HG03520 (cell line): ENCODE data around the gene HPSE2.
"Not testable (repeated sequence)": the region's sequence is repeated elsewhere in the genome, so short reads cannot be mapped to it uniquely, and the experiment has no call there.

Experiments used
- ATAC-seq: cut with Tn5 transposase; IDR thresholded peaks from one replicate; pipeline ENCODE4 v1.9.1; 2021; ENCODE audit warnings: mild to moderate bottlenecking, moderate library complexity; ENCODE audit not compliant: unreplicated experiment

HPSE2 gene

DNA sequence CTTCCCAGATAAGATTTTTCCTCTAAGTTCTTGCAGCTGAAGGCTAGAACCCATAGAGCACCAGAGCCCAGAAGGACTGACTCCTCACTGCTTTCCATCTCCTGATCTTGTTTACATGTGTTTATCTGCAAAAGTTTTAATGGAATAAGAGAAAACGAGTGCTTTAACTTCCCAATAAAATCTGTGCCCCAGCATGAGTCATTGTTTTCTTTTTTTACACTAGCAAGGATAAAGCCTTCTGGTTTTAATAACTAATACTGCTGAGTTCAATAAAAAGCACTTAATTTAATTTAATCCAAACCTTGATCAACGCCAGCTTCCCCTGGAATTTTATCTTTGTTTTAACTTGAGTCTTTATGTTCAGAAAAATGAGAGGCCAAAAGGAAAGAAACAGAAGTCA lies 227.6 kb downstream of the HPSE2 start:
- no peak for ATAC-seq

DNA sequence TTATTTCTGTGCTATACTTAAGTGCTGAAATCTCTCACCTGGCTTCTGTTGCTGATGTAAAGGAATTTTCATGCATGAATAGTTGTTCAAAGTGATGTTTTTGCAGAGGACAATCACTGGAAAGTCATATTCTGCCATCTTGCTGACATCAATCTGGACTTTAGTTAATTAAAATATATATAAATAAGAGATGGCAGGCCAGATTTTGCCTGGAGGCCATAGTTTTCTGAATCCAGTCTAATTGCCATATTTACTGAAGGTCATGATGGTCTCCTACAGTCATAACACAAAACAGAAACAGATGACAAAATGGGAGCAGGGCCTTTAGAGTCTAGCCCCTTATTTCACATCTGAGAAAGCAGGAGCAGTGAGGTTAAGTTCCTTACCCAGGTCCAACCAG lies 228.2 kb downstream of the HPSE2 start:
- no peak for ATAC-seq

- no peak for ATAC-seq
These were observed 230.4 kb downstream of the HPSE2 start for GRCh38 chr10:99005254-99005653.

DNA sequence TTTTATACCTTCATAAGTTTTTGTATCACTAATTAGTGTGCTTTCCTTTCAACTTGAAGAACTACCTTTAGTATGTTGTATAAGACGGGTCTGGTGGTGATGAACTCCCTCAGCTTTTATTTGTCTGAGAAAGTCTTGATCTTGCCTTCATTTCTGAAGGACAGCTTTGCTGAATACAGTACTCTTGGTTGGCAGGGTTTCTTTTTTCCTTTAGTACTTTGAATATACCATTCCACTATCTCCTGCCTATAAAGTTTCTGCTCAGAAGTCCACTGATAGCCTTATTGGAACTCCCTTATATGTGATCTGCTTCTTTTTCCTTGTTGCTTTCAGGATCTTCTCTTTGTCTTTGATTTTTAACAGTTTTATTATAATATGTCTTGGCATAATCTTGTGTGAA lies 230.9 kb downstream of the HPSE2 start:
- ATAC-seq: no peak

DNA sequence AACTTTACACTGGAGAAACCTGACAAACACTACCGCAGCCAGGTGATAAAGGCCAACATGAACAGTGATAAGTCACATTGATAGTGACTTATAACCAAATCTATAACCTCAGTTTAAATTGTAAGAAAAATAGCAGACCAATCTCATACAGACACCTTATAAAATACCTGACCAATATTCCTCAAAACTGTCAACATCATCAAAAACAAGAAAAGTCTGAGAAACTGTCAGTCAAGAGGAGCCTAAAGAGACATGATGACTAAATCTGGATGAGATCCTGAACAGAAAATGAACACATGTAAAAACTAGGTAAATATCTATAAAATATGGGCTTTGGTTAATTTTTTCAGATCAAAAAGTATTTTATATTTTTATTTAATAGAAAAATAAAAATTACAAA lies 233.3 kb downstream of the HPSE2 start:
- no peak for ATAC-seq

DNA sequence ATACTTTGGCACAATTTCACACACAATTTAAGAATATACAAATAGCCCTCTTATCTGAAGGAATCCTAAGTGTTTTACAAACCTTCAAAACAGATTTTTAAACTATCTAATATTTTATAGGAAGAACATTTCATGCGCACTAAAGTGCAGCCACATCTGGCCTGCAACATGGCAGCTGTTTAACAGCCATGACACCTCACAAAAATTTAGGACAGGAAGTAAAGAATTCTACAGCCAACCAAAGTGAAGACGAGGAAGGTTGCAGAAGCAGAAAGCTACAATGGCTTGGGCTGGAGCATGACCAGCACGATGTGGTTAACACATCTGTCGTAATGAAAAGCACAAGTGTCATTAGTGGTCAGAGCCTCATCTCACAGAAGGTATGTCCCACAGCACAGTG lies 238.1 kb downstream of the HPSE2 start:
- ATAC-seq: no peak

- ATAC-seq: no peak
These were observed 241.6 kb downstream of the HPSE2 start for GRCh38 chr10:98994030-98994429.

DNA sequence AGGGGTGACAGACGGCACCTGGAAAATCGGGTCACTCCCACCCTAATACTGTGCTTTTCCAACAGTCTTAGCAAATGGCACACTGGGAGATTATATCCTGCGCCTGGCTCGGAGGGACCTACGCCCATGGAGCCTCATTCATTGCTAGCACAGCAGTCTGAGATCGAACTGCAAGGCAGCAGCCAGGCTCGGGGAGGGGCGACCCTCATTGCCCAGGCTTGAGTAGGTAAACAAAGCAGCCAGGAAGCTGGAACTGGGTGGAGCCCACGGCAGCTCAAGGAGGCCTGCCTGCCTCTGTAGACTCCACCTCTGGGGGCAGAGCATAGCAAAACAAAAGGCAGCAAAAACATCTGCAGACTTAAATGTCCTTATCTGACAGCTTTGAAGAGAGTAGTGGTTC lies 251.9 kb downstream of the HPSE2 start:
- not testable (repeated sequence) for ATAC-seq

- ATAC-seq: no peak
These were observed 255.3 kb downstream of the HPSE2 start for GRCh38 chr10:98980353-98980752.

DNA sequence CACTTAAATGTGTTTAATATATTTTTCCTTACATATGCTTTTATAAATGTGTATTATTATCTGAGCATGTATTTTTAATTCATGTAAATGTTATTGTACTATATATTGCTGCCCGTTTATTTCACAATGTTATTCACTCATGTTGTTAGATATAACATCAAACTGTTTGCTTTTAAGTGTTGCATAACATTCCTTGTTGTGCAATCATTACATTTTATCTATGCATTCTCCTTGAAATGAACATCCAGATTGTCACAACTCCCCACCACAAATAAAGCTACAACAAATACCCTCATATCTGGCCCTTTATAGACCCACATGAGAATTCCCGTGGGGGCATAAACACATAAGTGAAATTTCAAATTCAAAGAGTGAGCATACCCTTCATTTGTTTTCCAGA lies 264.2 kb downstream of the HPSE2 start:
- no peak for ATAC-seq

GRCh38 chr10:98967601-98968000 lies 268.1 kb downstream of the HPSE2 start:
- no peak for ATAC-seq

- ATAC-seq: no peak
These were observed 272.0 kb downstream of the HPSE2 start for GRCh38 chr10:98963608-98964007.

DNA sequence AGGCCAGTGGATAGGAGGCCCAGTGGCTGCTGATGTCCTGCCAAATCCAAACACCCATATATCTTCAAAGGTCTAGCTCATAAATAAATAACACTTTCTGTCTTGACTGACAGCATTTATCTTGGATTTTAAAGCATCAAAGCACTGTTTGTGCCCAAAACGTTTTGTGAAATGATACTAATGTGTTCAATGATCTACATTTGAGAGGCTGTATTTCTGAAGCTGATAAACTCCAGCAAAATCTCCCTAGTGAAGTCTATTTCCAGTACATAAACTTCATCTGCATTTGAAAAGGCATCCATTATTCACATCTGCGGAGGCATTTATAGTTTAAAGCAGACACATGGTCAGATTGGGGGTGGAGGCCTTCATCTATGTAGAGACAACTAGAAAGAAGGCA lies 276.3 kb downstream of the HPSE2 start:
- no peak for ATAC-seq

- ATAC-seq: no peak
These were observed 277.9 kb downstream of the HPSE2 start for GRCh38 chr10:98957801-98958200.

GRCh38 chr10:98956576-98957260 lies 278.9 kb downstream of the HPSE2 start:
- ATAC-seq: no peak

- ATAC-seq: no peak
These were observed 282.4 kb downstream of the HPSE2 start for GRCh38 chr10:98953251-98953650.

- ATAC-seq: no peak
These were observed 284.2 kb downstream of the HPSE2 start for GRCh38 chr10:98951269-98952000.

DNA sequence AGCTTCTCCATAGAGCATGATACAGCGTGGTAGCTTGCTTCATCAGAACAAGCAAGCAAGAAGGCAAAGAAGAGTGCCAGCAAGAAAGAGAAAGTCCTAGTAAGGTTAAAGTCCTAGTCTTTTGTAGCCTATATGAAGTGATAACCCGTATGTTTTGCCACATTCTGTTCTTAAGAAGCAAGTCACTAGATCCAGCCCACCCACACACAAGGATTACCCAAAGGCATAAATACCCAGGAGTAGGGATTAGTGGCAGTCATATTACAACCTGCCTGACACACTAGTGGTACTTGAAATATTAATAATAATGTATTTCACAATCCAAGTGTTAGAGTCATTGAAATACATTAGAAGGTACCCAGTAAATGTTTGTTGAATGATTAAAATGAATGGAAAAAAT lies 285.5 kb downstream of the HPSE2 start:
- no peak for ATAC-seq

GRCh38 chr10:98949306-98949705 lies 286.3 kb downstream of the HPSE2 start:
- no peak for ATAC-seq

DNA sequence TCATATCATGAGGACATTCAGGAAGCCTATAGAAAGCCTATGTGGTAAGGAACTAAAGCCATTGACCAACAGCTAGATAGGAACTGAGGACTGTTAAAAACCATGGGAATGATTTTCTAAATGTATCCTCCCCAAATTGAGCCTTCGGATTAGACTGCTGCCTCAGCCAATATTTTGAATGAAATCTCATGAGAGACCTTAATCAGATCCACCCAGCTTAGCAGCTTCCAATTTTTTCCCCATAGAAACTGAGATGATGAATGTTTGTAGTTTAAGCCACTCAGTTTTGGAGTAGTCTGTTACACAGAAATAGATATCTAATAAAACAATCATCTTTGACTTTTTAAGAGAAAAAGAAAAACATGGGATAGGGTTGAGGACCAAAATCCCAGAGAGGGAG lies 292.0 kb downstream of the HPSE2 start:
- ATAC-seq: no peak

GRCh38 chr10:98929709-98930108 lies 305.9 kb downstream of the HPSE2 start:
- no peak for ATAC-seq

- no peak for ATAC-seq
These were observed 310.0 kb downstream of the HPSE2 start for GRCh38 chr10:98925651-98926050.

GRCh38 chr10:98924526-98924925 lies 311.1 kb downstream of the HPSE2 start:
- no peak for ATAC-seq
